Glutamatergic neuron (in vitro differentiated cells): Measurements from ENCODE around the gene UBE2H. TPM values are rescaled to one million over a fixed set of nuclear protein-coding genes. Genes with fewer than 3 reads are reported as not detected.

Experiments used
- DNase-seq: peaks from one replicate; pipeline ENCODE4 v3.0.0; 2022
- H3K27ac Mint-ChIP-seq: one replicate; pipeline ENCODE4 v1.8.0; 2020; ENCODE audit warnings: mild to moderate bottlenecking, mixed read lengths, inconsistent platforms; ENCODE audit not compliant: unreplicated experiment
- H3K27me3 Mint-ChIP-seq: one replicate; pipeline ENCODE4 v1.8.0; 2020; ENCODE audit warnings: mild to moderate bottlenecking, moderate library complexity, mixed read lengths, inconsistent platforms; ENCODE audit not compliant: unreplicated experiment
- H3K36me3 Mint-ChIP-seq: one replicate; pipeline ENCODE4 v1.8.0; 2020; ENCODE audit warnings: mild to moderate bottlenecking, mixed read lengths, inconsistent platforms; ENCODE audit not compliant: unreplicated experiment
- H3K4me1 Mint-ChIP-seq: one replicate; pipeline ENCODE4 v1.8.0; 2020; ENCODE audit warnings: mild to moderate bottlenecking, low read depth, mixed read lengths, inconsistent platforms; ENCODE audit not compliant: unreplicated experiment
- H3K4me3 Mint-ChIP-seq: one replicate; pipeline ENCODE4 v1.8.0; 2020; ENCODE audit warnings: mild to moderate bottlenecking, mixed read lengths, inconsistent platforms; ENCODE audit not compliant: unreplicated experiment
- H3K9me3 Mint-ChIP-seq: one replicate; pipeline ENCODE4 v1.8.0; 2020; ENCODE audit warnings: mild to moderate bottlenecking, moderate library complexity, mixed read lengths, inconsistent platforms; ENCODE audit not compliant: unreplicated experiment
- total RNA-seq: library from RNA; stranded (reverse); fragmentation: NEBNext Ultra II Directional; extraction: Animal tissue kit (Norgen Biotek cat#: 25700); gene quantifications from one replicate; pipeline ENCODE4 v1.2.1, GENCODE V29; 2021; ENCODE audit not compliant: unreplicated experiment
- TF ChIP-seq, protein P1 (sequence below): fragments of 200-600 bp; sonication (generic); IDR thresholded peaks from one replicate; pipeline ENCODE4 v1.5.0; 2021; ENCODE audit not compliant: partially characterized antibody, unreplicated experiment

The UBE2H gene
- total RNA-seq, 1 donor from 2014 or later, result 100 TPM

DNA sequence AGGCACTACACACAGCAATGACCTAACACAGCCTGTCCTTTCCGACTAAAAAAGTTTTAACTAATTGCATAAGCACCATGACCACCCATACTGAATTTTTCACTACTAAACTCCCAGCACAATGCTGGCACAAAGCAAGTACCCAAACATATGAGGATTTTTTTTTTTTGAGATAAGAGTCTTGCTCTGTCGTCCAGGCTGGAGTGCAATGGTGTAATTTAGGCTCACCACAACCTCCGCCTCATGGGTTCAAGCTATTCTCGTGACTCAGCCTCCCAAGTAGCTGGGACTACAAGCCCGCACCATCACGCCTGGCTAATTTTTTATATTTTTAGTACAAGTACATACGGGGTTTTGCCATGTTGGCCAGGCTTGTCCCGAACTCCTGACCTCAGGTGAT, 5.1 kb downstream of the UBE2H start:
- Mint-ChIP-seq H3K27me3 (peaks cover 8% of the 10 kb centered on the region), H3K27ac (no peak overlapping the region), H3K36me3 (no peaks in the 10 kb centered on the region), H3K9me3 (peaks cover 11% of the 10 kb centered on the region), H3K4me1 (peaks cover 2% of the 10 kb centered on the region), H3K4me3 (no peak overlapping the region)
- TF ChIP-seq, protein P1, sequence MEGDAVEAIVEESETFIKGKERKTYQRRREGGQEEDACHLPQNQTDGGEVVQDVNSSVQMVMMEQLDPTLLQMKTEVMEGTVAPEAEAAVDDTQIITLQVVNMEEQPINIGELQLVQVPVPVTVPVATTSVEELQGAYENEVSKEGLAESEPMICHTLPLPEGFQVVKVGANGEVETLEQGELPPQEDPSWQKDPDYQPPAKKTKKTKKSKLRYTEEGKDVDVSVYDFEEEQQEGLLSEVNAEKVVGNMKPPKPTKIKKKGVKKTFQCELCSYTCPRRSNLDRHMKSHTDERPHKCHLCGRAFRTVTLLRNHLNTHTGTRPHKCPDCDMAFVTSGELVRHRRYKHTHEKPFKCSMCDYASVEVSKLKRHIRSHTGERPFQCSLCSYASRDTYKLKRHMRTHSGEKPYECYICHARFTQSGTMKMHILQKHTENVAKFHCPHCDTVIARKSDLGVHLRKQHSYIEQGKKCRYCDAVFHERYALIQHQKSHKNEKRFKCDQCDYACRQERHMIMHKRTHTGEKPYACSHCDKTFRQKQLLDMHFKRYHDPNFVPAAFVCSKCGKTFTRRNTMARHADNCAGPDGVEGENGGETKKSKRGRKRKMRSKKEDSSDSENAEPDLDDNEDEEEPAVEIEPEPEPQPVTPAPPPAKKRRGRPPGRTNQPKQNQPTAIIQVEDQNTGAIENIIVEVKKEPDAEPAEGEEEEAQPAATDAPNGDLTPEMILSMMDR, result no peak
- no peak for DNase-seq

DNA sequence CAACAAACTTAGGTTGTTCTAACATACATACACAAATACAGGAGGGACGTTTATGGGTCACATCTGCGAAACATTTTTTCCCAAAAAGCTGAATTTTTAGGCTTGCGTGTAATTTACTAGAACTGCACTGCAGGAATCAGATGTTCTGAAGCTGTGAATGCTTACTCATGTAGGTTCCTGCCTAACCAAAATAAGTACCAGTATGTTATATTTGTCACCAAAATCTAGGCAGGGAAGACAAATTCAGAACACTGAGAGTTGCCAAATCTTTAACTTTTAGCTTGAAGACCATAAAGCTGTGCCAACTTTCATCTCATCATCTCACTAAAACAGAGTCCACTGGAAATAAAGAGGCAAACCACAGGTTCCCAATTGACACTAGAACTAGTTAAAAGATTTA, 5.7 kb downstream of the UBE2H start:
- H3K36me3 Mint-ChIP-seq, result no peaks in the 10 kb centered on the region
- peaks cover 7% of the 10 kb centered on the region for H3K27me3 Mint-ChIP-seq
- TF ChIP-seq, protein P1, result no peak
- H3K4me1 Mint-ChIP-seq, result peaks cover 2% of the 10 kb centered on the region
- no peak overlapping the region for H3K4me3 Mint-ChIP-seq
- peaks cover 10% of the 10 kb centered on the region for H3K9me3 Mint-ChIP-seq
- H3K27ac Mint-ChIP-seq, result no peak overlapping the region
- DNase-seq, result no peak

GRCh38 chr7:129946282-129946681, 6.5 kb downstream of the UBE2H start:
- H3K9me3 Mint-ChIP-seq, result peaks cover 5% of the 10 kb centered on the region
- H3K4me1 Mint-ChIP-seq, result peaks cover 2% of the 10 kb centered on the region
- no peaks in the 10 kb centered on the region for H3K27me3 Mint-ChIP-seq
- H3K36me3 Mint-ChIP-seq, result no peaks in the 10 kb centered on the region
- no peak overlapping the region for H3K27ac Mint-ChIP-seq
- no peak for DNase-seq
- no peak overlapping the region for H3K4me3 Mint-ChIP-seq
- TF ChIP-seq, protein P1, result no peak

- Mint-ChIP-seq H3K36me3 (no peaks in the 10 kb centered on the region), H3K4me1 (peaks cover 2% of the 10 kb centered on the region), H3K27ac (no peak overlapping the region), H3K27me3 (no peaks in the 10 kb centered on the region), H3K4me3 (no peak overlapping the region), H3K9me3 (peaks cover 5% of the 10 kb centered on the region)
- TF ChIP-seq, protein P1, result no peak
- no peak for DNase-seq
Observed at GRCh38 chr7:129943352-129943751, 9.4 kb downstream of the UBE2H start.

DNA sequence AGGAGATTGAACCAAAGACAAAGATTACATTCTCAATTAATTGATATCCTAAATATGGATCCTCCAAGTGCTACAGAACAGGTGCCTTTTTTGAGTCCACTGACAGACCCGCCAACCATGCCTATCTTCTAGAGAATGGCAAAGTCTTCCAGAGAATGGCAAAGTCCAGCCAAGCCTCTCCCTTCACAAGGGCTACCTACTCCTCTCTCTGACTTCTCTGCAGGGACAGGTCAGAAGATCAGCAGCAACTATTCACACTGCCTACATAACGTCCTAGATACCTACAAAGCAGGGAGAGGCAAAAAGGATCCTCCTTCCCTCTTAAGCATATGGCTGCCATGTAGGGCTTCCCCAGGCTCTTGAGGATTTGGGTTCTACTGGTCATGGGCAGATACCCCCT, 12.4 kb downstream of the UBE2H start:
- TF ChIP-seq, protein P1, result no peak
- H3K9me3 Mint-ChIP-seq, result peaks cover 5% of the 10 kb centered on the region
- DNase-seq, result no peak
- no peaks in the 10 kb centered on the region for H3K36me3 Mint-ChIP-seq
- H3K27me3 Mint-ChIP-seq, result no peaks in the 10 kb centered on the region
- H3K27ac Mint-ChIP-seq, result no peak overlapping the region
- H3K4me3 Mint-ChIP-seq, result no peak overlapping the region
- peaks cover 2% of the 10 kb centered on the region for H3K4me1 Mint-ChIP-seq
